ENCODE measurements around the gene TNFAIP1. TPM values are rescaled to one million over a fixed set of nuclear protein-coding genes. Genes with fewer than 3 reads are reported as not detected.

The TNFAIP1 gene
- total RNA-seq, 1 experiment from 2014 or later = 21.3 TPM

GRCh38 chr17:28313841-28314240, 21.7 kb upstream of the TNFAIP1 start (continued):
- TF ChIP-seq FOXP4 (CRISPR knock-in tag; IDR thresholded peaks at IDR 0.05) (no peak), ATF1 (CRISPR knock-in tag; IDR thresholded peaks at IDR 0.05) (no peak), RELA (CRISPR knock-in tag; IDR thresholded peaks at IDR 0.05; ENCODE audit: borderline replicate concordance) (no peak), ZNF263 (CRISPR knock-in tag; IDR thresholded peaks at IDR 0.05; ENCODE audit: low read depth) (no peak), NR2C2 (CRISPR knock-in tag; IDR thresholded peaks at IDR 0.05) (no peak), TP53 (CRISPR knock-in tag; IDR thresholded peaks at IDR 0.05) (no peak), CTCF (IDR thresholded peaks at IDR 0.05) (no peak), ZNF281 (CRISPR knock-in tag; IDR thresholded peaks at IDR 0.05) (no peak), ATF2 (CRISPR knock-in tag; IDR thresholded peaks at IDR 0.05; ENCODE audit: borderline replicate concordance, low read depth) (no peak), SMAD3 (CRISPR knock-in tag; IDR thresholded peaks at IDR 0.05; ENCODE audit: borderline replicate concordance) (no peak), ZNF532 (CRISPR knock-in tag; IDR thresholded peaks at IDR 0.05; ENCODE audit: borderline replicate concordance) (no peak), TEAD1 (CRISPR knock-in tag; IDR thresholded peaks at IDR 0.05) (no peak), ERG (CRISPR knock-in tag; IDR thresholded peaks at IDR 0.05) (no peak), ZNF423 (CRISPR knock-in tag; IDR thresholded peaks at IDR 0.05) (no peak), ZSCAN18 (CRISPR knock-in tag; IDR thresholded peaks at IDR 0.05) (no peak)

All from WTC11 (cell line).